ENCODE measurements around the gene NKPD1. TPM values are rescaled to one million over a fixed set of nuclear protein-coding genes. Genes with fewer than 3 reads are reported as not detected.

NKPD1 gene
- total RNA-seq, 2 experiments from 2014 or later = 0.73 to 0.91 TPM

- no peaks in the 10 kb centered on the region for H3K27me3 Mint-ChIP-seq
- POLR2A ChIA-PET = no interaction called here
- H3K4me3 Mint-ChIP-seq = no peak overlapping the region
- H3K27ac Mint-ChIP-seq = no peak overlapping the region
- H3K9me3 Mint-ChIP-seq = no peaks in the 10 kb centered on the region
- DNase-seq (no peak), ATAC-seq (ENCODE audit: poor library complexity) (no peak)
- H3K36me3 Mint-ChIP-seq (ENCODE audit: low read depth) = no peaks in the 10 kb centered on the region
- Histone ChIP-seq H3K27me3 (ENCODE audit: control insufficient read depth in 1 of 2, insufficient read depth in 2 of 2, low read length in 2 of 2) (no peaks in the 10 kb centered on the region), H3K4me1 (ENCODE audit: insufficient read depth, low read length) (peaks cover 5% of the 10 kb centered on the region), H3K9me3 (ENCODE audit: control insufficient read depth in 1 of 2, insufficient read depth in 1 of 2, low read length in 2 of 2) (peaks cover 0 to 4% of the 10 kb centered on the region in 2 experiments), H3K27ac (ENCODE audit: low read depth in 1 of 2, low read length in 2 of 2) (no peak overlapping the region), H3K4me3 (ENCODE audit: low read length) (no peak overlapping the region), H3K36me3 (ENCODE audit: insufficient read depth, low read length) (no peaks in the 10 kb centered on the region)
- CTCF ChIA-PET = no interaction called here
- no peaks in the 10 kb centered on the region for H3K4me1 Mint-ChIP-seq (ENCODE audit: low read depth)
- intact Hi-C loops (cut with DNase I, micrococcal nuclease) = no loop called here
- no peak for TF ChIP-seq CTCF (IDR thresholded peaks at IDR 0.05)
Observed at GRCh38 chr19:45191375-45191774, 30.6 kb upstream of the NKPD1 start.

- POLR2A ChIA-PET = no interaction called here
Observed at GRCh38 chr19:45189971-45190370, 29.2 kb upstream of the NKPD1 start.

GRCh38 chr19:45187421-45188100 is 26.8 kb upstream of the NKPD1 start:
- peaks cover 13% of the 10 kb centered on the region for H3K4me1 Mint-ChIP-seq (ENCODE audit: low read depth)
- Histone ChIP-seq H3K36me3 (ENCODE audit: insufficient read depth, low read length) (peaks cover 3% of the 10 kb centered on the region), H3K4me1 (ENCODE audit: insufficient read depth, low read length) (peaks cover 12% of the 10 kb centered on the region), H3K9me3 (ENCODE audit: control insufficient read depth in 1 of 2, insufficient read depth in 1 of 2, low read length in 2 of 2) (peaks cover 0 to 4% of the 10 kb centered on the region in 2 experiments), H3K27me3 (ENCODE audit: control insufficient read depth in 1 of 2, insufficient read depth in 2 of 2, low read length in 2 of 2) (no peaks in the 10 kb centered on the region), H3K4me3 (ENCODE audit: low read length) (no peak overlapping the region), H3K27ac (ENCODE audit: low read depth in 1 of 2, low read length in 2 of 2) (no peak overlapping the region)
- DNase-seq = peak in 5 of 14 experiments; percentile 21 to 72 (median 66)
- H3K27me3 Mint-ChIP-seq = no peaks in the 10 kb centered on the region
- no peak overlapping the region for H3K27ac Mint-ChIP-seq
- no peaks in the 10 kb centered on the region for H3K36me3 Mint-ChIP-seq (ENCODE audit: low read depth)
- POLR2A ChIA-PET = interaction anchor here (0.7 to 2.0 kb wide), 3 partner anchors 9 to 95 kb away, joined by 3 to 14 read pairs (median 9); partner anchors contain the start of genes BLOC1S3, PPP1R37 and TRAPPC6A
- no peaks in the 10 kb centered on the region for H3K9me3 Mint-ChIP-seq
- H3K4me3 Mint-ChIP-seq = no peak overlapping the region
- ATAC-seq (ENCODE audit: poor library complexity) = peak; percentile 95
- intact Hi-C loops (cut with DNase I, micrococcal nuclease) = loop anchor here (1.0 to 10.0 kb wide), 5 partner anchors 60 to 717 kb away; partner anchors contain the start of gene MYPOP (in 1 of the 2)
- CTCF ChIA-PET = interaction anchor here (1.3 kb wide), 1 partner anchor 9 kb away, joined by 5 read pairs; the partner anchor contains the start of genes BLOC1S3 and TRAPPC6A
- TF ChIP-seq CTCF (IDR thresholded peaks at IDR 0.05) = peak; percentile 77

More at GRCh38 chr19:45189971-45190370, 29.2 kb upstream of the NKPD1 start:
- Mint-ChIP-seq H3K9me3 (no peaks in the 10 kb centered on the region), H3K27ac (no peak overlapping the region), H3K27me3 (no peaks in the 10 kb centered on the region), H3K4me3 (no peak overlapping the region), H3K4me1 (ENCODE audit: low read depth) (peaks cover 7% of the 10 kb centered on the region), H3K36me3 (ENCODE audit: low read depth) (no peaks in the 10 kb centered on the region)
- H3K9me3 ChIP-seq (ENCODE audit: control insufficient read depth in 1 of 2, insufficient read depth in 1 of 2, low read length in 2 of 2) = peaks cover 0 to 4% of the 10 kb centered on the region in 2 experiments
- H3K27me3 ChIP-seq (ENCODE audit: control insufficient read depth in 1 of 2, insufficient read depth in 2 of 2, low read length in 2 of 2) = no peaks in the 10 kb centered on the region
- H3K4me3 ChIP-seq (ENCODE audit: low read length) = no peak overlapping the region
- H3K36me3 ChIP-seq (ENCODE audit: insufficient read depth, low read length) = no peaks in the 10 kb centered on the region
- ATAC-seq (ENCODE audit: poor library complexity) (no peak), DNase-seq (no peak)
- intact Hi-C loops (cut with DNase I, micrococcal nuclease) = loop anchor here (5.0 to 10.0 kb wide), 4 partner anchors 63 to 715 kb away; partner anchors contain the start of gene MYPOP (in 1 of the 2)
- no peak for TF ChIP-seq CTCF (IDR thresholded peaks at IDR 0.05)
- CTCF ChIA-PET = no interaction called here
- H3K27ac ChIP-seq (ENCODE audit: low read depth in 1 of 2, low read length in 2 of 2) = no peak overlapping the region
- H3K4me1 ChIP-seq (ENCODE audit: insufficient read depth, low read length) = peaks cover 6% of the 10 kb centered on the region
